DND-41 (cell line): Measurements from ENCODE around the gene COL23A1.

Experiments used
- EZH2 ChIP-seq: IDR thresholded peaks from 3 replicates; pipeline ENCODE4 v1.6.1; 2012; ENCODE audit warnings: borderline replicate concordance, low read depth, mild to moderate bottlenecking, moderate library complexity, low read length, inconsistent platforms; ENCODE audit not compliant: severe bottlenecking
- TF ChIP-seq, protein P1 (sequence below): IDR thresholded peaks from 2 replicates; pipeline ENCODE4 v1.5.1; 2012; ENCODE audit warnings: borderline replicate concordance, low read length, moderate library complexity, mild to moderate bottlenecking; ENCODE audit not compliant: poor library complexity, severe bottlenecking; ENCODE audit errors: extremely low read depth

DNA sequence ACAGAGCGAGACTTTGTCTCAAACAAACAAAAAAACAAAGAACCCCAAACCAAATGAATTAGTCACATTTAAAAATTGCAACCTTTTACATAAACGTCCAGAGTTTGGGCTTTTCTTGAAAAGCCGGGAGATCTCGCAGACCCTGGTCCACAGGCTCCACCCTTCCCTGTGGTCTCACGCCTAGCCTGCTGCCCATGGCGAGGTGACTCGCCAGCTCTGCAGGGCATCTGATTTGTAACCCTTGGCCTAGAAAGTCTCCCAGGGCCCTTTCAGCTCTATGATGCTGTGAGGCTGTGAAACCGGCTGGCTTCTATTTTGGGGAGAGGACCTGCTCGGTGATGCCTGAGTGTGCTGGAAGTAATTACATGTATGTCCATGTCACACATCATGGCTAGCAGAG, 312.8 kb downstream of the COL23A1 start:
- TF ChIP-seq, protein P1, sequence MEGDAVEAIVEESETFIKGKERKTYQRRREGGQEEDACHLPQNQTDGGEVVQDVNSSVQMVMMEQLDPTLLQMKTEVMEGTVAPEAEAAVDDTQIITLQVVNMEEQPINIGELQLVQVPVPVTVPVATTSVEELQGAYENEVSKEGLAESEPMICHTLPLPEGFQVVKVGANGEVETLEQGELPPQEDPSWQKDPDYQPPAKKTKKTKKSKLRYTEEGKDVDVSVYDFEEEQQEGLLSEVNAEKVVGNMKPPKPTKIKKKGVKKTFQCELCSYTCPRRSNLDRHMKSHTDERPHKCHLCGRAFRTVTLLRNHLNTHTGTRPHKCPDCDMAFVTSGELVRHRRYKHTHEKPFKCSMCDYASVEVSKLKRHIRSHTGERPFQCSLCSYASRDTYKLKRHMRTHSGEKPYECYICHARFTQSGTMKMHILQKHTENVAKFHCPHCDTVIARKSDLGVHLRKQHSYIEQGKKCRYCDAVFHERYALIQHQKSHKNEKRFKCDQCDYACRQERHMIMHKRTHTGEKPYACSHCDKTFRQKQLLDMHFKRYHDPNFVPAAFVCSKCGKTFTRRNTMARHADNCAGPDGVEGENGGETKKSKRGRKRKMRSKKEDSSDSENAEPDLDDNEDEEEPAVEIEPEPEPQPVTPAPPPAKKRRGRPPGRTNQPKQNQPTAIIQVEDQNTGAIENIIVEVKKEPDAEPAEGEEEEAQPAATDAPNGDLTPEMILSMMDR, result no peak
- no peak for TF ChIP-seq EZH2
